HL-60 (cell line): ENCODE measurements around the gene NEK11.

Experiments used
- GABPA ChIP-seq: IDR thresholded peaks from 2 replicates; pipeline ENCODE4 v1.6.1; 2012; ENCODE audit warnings: low read depth
- POLR2AphosphoS5 ChIP-seq: IDR thresholded peaks from 2 replicates; pipeline ENCODE4 v1.6.1; 2012; ENCODE audit warnings: low read depth
- SPI1 ChIP-seq: IDR thresholded peaks from 2 replicates; pipeline ENCODE4 v1.6.1; 2012; ENCODE audit warnings: low read depth, mild to moderate bottlenecking, borderline replicate concordance
- TF ChIP-seq, protein P1 (sequence below): IDR thresholded peaks from one replicate; pipeline ENCODE4 v1.5.1; 2011; ENCODE audit warnings: low read length, control low read depth, inconsistent platforms; ENCODE audit not compliant: insufficient read depth
- TF ChIP-seq, protein P2 (sequence below): IDR thresholded peaks from 2 replicates; pipeline ENCODE4 v1.6.1; 2012; ENCODE audit warnings: low read depth; ENCODE audit not compliant: insufficient replicate concordance

- TF ChIP-seq POLR2AphosphoS5 (no peak), SPI1 (no peak), GABPA (no peak)
- TF ChIP-seq, protein P1, sequence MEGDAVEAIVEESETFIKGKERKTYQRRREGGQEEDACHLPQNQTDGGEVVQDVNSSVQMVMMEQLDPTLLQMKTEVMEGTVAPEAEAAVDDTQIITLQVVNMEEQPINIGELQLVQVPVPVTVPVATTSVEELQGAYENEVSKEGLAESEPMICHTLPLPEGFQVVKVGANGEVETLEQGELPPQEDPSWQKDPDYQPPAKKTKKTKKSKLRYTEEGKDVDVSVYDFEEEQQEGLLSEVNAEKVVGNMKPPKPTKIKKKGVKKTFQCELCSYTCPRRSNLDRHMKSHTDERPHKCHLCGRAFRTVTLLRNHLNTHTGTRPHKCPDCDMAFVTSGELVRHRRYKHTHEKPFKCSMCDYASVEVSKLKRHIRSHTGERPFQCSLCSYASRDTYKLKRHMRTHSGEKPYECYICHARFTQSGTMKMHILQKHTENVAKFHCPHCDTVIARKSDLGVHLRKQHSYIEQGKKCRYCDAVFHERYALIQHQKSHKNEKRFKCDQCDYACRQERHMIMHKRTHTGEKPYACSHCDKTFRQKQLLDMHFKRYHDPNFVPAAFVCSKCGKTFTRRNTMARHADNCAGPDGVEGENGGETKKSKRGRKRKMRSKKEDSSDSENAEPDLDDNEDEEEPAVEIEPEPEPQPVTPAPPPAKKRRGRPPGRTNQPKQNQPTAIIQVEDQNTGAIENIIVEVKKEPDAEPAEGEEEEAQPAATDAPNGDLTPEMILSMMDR, result no peak
- TF ChIP-seq, protein P2, sequence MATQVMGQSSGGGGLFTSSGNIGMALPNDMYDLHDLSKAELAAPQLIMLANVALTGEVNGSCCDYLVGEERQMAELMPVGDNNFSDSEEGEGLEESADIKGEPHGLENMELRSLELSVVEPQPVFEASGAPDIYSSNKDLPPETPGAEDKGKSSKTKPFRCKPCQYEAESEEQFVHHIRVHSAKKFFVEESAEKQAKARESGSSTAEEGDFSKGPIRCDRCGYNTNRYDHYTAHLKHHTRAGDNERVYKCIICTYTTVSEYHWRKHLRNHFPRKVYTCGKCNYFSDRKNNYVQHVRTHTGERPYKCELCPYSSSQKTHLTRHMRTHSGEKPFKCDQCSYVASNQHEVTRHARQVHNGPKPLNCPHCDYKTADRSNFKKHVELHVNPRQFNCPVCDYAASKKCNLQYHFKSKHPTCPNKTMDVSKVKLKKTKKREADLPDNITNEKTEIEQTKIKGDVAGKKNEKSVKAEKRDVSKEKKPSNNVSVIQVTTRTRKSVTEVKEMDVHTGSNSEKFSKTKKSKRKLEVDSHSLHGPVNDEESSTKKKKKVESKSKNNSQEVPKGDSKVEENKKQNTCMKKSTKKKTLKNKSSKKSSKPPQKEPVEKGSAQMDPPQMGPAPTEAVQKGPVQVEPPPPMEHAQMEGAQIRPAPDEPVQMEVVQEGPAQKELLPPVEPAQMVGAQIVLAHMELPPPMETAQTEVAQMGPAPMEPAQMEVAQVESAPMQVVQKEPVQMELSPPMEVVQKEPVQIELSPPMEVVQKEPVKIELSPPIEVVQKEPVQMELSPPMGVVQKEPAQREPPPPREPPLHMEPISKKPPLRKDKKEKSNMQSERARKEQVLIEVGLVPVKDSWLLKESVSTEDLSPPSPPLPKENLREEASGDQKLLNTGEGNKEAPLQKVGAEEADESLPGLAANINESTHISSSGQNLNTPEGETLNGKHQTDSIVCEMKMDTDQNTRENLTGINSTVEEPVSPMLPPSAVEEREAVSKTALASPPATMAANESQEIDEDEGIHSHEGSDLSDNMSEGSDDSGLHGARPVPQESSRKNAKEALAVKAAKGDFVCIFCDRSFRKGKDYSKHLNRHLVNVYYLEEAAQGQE, result no peak
These were observed 99.0 kb downstream of the NEK11 start for GRCh38 chr3:131125684-131126083.
